Neural progenitor cell (in vitro differentiated cells): ENCODE measurements around the gene CPSF7.

Source experiments
- EZH2 ChIP-seq: fragments of 200-600 bp; sonication (generic); IDR thresholded peaks from 2 replicates; pipeline ENCODE4 v1.6.1; 2017; ENCODE audit warnings: antibody characterized with exemption, mild to moderate bottlenecking, moderate library complexity
- EZH2phosphoT487 ChIP-seq: fragments of 200-600 bp; sonication (generic); IDR thresholded peaks from 2 replicates; pipeline ENCODE4 v1.6.1; 2017; ENCODE audit warnings: antibody characterized with exemption
- TF ChIP-seq, protein P1 (sequence below): fragments of 200-600 bp; sonication (generic); IDR thresholded peaks from 2 replicates; pipeline ENCODE4 v1.5.1; 2017; ENCODE audit warnings: antibody characterized with exemption, mild to moderate bottlenecking

- no peak for TF ChIP-seq EZH2
- TF ChIP-seq, protein P1, sequence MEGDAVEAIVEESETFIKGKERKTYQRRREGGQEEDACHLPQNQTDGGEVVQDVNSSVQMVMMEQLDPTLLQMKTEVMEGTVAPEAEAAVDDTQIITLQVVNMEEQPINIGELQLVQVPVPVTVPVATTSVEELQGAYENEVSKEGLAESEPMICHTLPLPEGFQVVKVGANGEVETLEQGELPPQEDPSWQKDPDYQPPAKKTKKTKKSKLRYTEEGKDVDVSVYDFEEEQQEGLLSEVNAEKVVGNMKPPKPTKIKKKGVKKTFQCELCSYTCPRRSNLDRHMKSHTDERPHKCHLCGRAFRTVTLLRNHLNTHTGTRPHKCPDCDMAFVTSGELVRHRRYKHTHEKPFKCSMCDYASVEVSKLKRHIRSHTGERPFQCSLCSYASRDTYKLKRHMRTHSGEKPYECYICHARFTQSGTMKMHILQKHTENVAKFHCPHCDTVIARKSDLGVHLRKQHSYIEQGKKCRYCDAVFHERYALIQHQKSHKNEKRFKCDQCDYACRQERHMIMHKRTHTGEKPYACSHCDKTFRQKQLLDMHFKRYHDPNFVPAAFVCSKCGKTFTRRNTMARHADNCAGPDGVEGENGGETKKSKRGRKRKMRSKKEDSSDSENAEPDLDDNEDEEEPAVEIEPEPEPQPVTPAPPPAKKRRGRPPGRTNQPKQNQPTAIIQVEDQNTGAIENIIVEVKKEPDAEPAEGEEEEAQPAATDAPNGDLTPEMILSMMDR, result no peak
- no peak for TF ChIP-seq EZH2phosphoT487
Observed at GRCh38 chr11:61460474-61460881, 30.7 kb upstream of the CPSF7 start.
